Stimulated activated CD4-positive, alpha-beta T cell treated with anti-CD3 and anti-CD28 coated beads, Interleukin-4, amount 100 ng/mL, for 1 hour (primary cell): ENCODE measurements around the gene MYOCD.
"Not testable (repeated sequence)": the region's sequence is repeated elsewhere in the genome, so short reads cannot be mapped to it uniquely, and the experiment has no call there.

Source experiments
- DNase-seq: peaks from one replicate; pipeline ENCODE4 v3.0.0-alpha.2; 2020

The MYOCD gene, protein sequence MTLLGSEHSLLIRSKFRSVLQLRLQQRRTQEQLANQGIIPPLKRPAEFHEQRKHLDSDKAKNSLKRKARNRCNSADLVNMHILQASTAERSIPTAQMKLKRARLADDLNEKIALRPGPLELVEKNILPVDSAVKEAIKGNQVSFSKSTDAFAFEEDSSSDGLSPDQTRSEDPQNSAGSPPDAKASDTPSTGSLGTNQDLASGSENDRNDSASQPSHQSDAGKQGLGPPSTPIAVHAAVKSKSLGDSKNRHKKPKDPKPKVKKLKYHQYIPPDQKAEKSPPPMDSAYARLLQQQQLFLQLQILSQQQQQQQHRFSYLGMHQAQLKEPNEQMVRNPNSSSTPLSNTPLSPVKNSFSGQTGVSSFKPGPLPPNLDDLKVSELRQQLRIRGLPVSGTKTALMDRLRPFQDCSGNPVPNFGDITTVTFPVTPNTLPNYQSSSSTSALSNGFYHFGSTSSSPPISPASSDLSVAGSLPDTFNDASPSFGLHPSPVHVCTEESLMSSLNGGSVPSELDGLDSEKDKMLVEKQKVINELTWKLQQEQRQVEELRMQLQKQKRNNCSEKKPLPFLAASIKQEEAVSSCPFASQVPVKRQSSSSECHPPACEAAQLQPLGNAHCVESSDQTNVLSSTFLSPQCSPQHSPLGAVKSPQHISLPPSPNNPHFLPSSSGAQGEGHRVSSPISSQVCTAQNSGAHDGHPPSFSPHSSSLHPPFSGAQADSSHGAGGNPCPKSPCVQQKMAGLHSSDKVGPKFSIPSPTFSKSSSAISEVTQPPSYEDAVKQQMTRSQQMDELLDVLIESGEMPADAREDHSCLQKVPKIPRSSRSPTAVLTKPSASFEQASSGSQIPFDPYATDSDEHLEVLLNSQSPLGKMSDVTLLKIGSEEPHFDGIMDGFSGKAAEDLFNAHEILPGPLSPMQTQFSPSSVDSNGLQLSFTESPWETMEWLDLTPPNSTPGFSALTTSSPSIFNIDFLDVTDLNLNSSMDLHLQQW

GRCh38 chr17:12665263-12666210, at the start of gene MYOCD:
TSS of gene MYOCD (plus strand) at chr17:12665890. CDS start at chr17:12666189, 299 bp downstream.
- no peak for DNase-seq

DNA sequence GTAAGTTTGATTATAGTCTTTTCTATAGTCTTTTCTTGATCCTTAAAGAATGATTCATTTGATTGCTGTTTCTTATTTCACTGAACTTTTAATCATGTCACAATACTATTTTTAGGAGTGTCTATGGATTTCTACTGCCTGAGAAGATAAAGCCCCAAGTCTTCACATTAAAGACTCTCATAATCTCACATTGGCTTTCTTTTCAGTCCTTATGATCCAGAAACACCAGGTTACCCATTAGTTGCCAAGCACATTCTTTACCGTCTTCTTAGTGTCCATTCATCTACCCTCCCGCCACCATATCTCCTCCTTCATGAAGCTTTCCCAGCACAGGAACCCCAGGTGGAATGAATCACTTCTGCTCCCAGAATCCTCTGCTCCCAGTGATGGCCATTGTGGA, 49.5 kb upstream of the MYOCD start:
- DNase-seq: no peak

DNA sequence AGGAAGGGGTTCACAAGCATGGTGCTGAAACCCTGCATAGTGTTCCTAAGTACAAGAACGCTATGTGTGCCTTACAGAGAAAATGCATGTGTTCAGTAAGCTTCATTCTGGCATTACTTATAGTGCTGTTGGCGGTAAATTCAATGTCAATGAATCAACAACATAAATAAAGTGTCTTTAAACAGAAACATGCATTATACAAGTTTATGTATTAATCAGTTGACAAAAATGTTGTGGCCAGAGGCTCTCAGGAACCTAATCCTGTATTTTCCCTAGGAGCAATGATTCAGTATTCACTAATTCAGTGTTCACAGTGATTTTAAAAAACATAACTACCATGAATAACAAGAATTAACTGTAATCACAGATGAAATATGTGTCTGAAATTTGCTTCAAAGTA, 47.1 kb upstream of the MYOCD start:
- DNase-seq: no peak

DNA sequence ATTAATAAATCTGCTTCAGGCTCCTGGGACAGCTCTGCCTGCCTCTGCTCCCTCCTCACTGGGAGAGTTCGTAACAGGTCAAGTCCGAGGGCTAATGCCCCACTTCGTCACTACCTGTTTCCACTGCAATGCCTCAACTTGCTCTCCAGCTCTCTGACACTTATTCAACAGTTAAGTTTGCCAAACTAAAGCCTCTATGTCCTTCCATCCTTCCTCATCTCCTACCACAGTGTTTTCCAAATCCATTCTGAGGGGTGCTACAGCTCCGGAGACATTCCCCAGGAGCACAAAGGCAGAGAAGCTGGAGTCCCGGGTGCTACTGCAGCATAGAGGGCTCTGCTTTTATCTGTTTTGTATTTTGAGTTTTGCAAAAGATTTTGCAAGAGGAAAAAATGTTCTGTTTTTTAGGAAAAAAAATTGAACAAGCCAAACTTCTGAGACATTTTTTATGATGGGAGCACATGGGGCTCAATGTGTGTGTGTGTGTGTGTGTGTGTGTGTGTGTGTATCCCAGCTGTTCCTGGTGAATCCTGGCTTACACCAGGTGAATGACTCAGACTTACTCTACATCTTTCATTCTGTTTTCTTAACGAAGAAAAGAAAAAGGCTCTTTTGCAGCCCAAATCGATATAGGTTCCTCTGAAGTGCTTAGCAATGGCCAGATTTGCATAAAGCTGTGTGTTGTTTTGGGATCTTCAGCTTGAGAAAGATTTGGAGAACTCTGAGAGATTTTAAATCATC, 46.1 kb upstream of the MYOCD start:
- DNase-seq: no peak

DNA sequence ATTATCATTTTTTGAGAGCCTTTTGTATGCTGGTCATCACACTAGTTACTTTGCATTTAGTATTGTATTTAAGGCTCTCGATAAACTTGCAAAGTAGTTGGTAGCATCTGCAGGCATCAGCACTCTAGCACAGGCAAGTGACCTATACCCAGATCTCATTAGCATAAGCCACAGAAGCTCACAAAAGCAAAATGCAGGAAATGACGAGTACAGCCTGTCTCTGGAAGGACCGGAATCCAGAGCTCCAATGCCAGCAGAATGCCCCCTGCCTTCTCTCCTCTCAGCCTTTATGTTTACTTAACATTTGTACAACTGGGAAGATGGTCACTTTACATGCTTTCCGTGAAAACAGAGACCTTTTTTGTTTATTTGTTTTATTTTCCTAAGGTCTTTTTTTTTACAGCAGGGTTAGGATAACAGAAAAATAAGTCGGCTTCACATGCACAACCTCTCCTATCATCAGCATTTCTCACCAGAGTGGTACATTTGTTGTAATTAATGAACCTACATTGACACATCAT, 45.4 kb upstream of the MYOCD start:
- no peak for DNase-seq

GRCh38 chr17:12622726-12623125, 43.0 kb upstream of the MYOCD start:
- no peak for DNase-seq

DNA sequence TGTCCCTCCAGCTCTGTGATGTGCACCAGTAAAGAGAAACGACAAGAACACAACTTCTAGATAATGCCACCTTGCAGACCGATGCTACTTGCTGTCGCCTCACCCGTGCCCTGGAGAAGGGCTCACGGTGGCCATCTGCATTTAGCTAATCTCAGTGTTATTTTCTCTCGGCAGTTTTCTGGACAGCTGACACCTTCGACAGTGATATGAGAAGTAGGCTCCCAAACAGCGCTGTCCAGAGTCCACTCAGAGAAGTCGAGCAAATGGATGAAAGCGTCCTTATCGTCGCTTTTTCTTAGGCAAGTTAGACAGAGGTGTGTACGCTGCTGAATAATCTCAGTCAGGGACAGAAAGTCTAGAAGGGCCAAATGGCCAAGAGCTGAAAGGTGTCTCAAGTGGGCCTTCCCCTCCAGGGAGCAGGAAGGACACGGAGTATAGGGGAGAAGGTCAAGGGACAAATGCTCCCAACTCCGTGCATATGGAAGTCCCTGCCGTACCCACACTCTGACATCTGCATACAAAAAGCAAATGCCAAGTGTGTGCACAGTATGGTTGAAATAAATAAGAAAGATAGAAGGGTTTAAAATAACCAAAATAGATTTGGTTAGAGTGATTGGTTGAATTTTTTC, 42.4 kb upstream of the MYOCD start:
- no peak for DNase-seq

- DNase-seq: no peak
Observed at GRCh38 chr17:12624211-12624610, 41.5 kb upstream of the MYOCD start.

- DNase-seq: no peak
Observed at GRCh38 chr17:12625092-12625491, 40.6 kb upstream of the MYOCD start.

GRCh38 chr17:12627177-12627629, 38.5 kb upstream of the MYOCD start:
- no peak for DNase-seq

GRCh38 chr17:12627781-12628451, 37.8 kb upstream of the MYOCD start:
- DNase-seq: no peak

GRCh38 chr17:12631076-12631475, 34.6 kb upstream of the MYOCD start:
- no peak for DNase-seq

- no peak for DNase-seq
Observed at GRCh38 chr17:12632785-12633184, 32.9 kb upstream of the MYOCD start.

GRCh38 chr17:12634789-12635414, 30.8 kb upstream of the MYOCD start:
- no peak for DNase-seq

DNA sequence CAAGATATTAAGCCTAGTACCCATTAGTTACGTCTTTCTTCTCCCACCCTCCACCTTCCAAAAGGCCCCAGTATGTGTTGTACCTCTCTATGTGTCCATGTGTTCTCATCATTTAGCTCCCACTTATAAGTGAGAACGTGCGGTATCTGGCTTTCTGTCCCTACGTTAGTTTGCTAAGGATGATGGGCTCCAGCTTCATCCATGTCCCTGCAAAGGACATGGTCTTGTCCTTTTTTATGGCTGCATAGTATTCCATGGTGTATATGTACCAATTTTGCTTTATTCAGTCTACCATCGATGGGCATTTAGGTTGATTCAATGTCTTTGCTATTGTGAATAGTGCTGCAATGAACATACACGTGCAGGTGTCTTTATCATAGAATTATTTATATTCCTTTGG, 29.7 kb upstream of the MYOCD start:
- not testable (repeated sequence) for DNase-seq

DNA sequence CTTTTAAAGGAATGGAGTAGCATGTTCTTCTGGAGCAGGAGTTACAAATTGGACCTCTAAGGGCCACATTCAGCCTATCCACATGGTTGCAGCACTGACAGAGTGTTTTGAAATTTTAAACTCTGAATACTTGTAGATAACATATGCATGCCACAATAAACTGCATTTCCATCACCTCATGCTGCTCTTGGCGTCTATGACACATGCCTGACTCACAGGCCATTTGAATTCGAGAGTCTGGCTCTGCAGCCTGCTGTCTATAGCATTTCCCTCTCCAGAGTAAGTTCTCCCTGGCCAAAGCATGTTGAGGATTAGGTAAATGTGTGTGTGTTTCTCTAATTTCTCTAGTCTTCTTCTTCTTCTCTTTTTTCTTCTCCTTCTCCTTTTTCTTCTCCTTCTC, 28.7 kb upstream of the MYOCD start:
- DNase-seq: no peak

DNA sequence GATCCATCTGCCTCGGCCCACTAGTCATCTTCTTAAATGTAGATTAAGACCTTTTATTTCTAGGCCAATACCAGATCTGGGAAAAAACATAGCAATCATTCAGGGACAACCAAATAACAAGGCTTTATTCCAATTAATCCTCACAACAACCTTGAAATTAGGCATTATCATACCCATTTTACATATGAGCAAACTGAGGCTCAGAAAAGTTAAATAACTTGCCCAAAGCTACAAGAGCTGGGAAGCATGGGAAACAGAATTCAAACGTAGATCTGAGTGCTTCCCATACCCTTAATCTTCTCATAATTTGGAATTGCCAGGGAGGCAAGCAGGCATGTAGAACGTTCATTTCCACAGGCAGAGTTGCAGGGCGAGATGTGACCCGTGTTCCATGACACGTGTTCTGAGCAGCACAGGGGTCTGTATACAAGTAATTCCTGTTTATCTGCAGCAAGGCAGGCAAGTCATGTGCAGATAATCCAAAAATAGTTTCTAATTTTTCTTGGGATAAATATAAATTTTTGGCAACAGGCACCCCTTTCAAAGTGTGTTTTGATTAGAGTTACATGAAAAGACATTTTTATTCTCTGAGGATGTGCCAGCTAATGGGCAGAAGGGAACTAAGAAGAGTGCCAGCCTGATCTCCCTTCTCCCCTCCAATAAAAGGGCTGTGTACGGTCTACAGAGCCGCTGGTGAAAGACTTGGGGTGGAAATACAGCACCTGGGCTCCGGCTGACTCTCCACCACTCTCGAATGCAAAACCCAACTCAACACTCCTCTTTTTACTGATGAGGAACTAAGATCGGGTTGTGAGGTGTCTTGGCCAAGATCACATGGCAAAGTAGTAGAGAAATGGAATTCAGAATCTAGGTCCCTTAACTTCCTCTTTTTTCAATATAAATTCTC, 27.7 kb upstream of the MYOCD start:
- no peak for DNase-seq

DNA sequence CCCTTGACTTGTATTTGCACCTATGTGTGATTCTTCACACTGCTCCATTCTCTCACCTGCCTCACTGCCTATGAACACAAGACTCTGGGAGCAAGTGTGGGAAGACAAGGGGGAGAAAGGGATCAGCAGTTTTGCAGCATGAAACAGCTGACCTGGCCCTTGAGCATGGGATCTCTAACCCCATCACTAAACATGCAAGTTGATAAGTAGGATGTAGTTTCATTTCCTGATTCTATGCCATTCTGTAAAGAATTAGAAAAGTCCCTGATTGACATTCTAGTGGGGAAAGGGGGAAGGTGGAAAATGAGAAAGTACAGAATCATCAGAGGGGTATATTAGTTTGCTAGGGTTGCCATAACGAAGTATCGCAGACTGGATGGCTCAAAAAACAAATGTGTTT, 25.3 kb upstream of the MYOCD start:
- DNase-seq: no peak

DNA sequence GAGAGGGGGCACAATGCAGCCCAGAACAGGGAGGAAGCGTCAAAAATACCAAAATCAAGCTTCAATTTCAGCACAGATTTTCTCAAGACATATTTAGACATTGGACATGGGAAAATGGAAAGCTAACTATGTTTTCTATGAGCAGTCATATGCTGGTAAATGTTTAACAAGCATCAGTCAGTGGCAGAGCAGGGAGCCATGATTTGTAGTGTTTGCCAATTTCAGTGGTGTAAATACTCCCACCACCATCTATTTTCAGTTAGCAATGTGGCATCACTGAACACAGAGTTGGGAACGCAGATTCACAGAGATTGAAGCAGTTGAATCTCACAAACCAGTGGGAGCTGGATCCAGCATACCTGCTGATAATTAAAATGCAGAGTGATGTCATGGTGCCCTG, 24.6 kb upstream of the MYOCD start:
- no peak for DNase-seq
